Stimulated activated CD4-positive, alpha-beta T cell treated with anti-CD3 and anti-CD28 coated beads, Interleukin-12 subunit alpha, Interleukin-12 subunit beta, amount 100 ng/mL, for 4 hours (primary cell): Measurements from ENCODE around the gene SH3RF3.
"Not testable (repeated sequence)": the region's sequence is repeated elsewhere in the genome, so short reads cannot be mapped to it uniquely, and the experiment has no call there.

ENCODE experiments used
- DNase-seq: peaks from one replicate; pipeline ENCODE4 v3.0.0-alpha.2; 2020

SH3RF3 gene

DNA sequence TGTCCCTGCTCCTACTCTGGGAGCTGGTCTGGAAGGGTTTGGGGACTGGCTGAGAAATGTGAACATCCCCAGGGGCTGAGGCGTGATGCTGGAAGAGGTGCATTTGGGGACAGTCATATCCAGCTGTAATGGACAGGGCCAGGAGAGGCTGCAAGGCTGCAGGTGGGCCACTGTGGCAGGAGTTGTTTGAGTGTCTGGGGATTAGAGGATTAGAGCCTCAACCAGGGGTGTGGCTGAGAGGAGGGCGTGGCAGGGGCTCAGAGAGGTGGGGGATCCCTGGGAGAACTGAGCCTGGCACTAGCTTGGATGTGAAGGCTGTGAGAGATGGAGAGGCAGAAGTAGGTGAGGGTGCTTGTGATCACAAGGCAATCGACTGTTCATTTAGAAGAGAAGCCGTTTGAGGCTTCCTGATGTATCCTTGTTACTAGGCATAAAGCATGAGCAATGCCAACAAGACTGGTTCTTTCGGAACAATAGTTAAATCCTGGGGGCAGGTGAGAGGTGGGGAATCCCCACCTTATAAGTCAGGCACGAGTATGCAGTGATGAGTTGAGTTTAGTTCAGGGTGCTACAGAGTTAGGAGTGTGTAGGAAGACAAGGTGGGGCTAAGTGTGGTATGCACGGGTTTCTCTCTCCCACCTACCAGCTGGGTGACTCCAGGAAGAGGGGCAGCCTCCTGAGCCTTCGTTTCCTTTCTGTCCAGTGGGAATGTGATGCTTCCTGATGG, 31.9 kb downstream of the SH3RF3 start:
- DNase-seq: no peak

DNA sequence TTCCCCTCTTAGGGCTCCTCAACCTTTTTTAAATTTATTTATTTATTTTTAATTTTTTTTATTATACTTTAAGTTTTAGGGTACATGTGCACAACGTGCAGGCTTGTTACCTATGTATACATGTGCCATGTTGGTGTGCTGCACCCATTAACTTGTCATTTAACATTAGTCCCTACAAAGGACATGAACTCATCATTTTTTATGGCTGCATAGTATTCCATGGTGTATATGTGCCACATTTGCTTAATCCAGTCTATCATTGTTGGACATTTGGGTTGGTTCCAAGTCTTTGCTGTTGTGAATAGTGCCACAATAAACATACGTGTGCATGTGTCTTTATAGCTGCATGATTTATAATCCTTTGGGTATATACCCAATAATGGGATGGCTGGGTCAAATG, 33.4 kb downstream of the SH3RF3 start:
- DNase-seq: not testable (repeated sequence)

DNA sequence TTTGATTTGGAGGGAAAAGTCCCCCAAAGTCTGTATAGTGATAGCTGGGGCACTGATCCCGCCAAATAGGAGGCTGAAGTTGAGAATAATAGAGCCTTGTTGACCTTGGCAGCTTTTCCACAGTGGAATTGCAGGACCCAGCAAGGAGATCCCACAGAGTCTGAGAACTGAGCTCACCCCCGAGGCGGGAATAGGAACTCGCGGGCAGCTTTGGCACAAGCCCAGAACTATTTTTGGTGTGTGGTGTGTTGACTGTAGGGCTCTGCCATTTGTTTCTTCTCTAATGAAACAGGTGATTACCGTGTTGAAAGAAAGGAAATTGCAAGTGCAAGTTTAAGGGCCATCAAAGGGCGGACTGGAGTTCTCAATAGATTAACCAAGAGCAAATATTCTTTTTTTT, 34.0 kb downstream of the SH3RF3 start:
- DNase-seq: no peak

DNA sequence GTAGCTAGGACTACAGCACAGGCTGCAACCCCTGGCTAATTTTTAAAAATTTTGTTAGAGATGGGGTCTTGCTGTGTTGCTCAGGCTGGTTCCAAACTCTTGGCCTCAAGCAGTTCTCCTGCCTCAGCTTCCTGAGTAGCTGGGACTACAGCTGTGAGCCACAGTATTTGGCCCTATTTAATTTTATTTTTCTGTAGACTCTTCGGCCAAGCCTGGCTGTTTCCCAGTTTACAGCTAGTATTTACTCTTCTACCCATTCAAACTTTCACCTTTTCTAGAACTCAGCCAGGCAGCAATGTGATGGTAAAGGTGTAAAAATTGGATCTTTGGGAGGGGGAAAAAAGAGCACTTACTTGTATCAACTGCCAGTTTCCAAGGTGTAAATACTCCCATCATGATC, 35.3 kb downstream of the SH3RF3 start:
- no peak for DNase-seq

DNA sequence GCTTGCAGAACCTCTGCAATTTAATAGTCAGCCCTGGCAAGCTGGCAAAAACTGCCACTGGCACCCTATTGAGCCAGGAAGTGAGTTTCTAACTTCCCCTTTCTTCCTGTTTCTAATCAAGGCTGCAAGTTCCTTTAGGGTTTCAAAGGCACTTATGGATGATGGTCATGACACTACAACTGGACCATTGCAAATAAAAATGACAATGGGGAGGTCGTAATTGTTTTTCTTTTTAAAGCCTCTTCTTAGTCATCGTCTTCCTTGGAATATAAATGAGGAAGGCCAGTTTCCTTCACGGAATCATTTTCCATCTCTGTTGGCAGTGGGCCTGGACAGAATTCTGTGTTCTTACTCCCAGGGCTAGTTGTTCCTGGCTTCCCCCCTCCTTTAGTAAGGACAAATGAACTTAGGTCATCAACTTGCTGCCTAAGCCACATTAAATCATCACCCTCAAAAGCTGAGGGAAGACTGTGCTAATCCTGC, 35.8 kb downstream of the SH3RF3 start:
- no peak for DNase-seq

DNA sequence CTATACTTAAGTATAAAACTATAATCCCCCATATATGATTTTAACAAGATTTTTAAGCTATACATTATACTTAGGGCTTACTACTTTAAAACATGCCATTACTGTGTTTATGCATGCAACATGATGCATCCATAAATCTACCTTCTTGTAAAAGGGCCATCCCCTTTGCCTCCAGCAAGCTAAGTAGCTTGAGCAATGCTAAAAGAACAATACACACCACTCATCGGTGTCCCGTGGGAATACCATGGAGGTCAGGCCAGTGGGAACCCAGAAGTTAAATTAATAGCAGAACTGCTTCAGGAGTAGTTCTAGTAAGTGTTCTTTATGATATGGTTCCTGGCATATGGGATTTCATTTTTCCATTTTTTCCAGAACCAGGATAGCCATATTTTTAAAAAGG, 37.8 kb downstream of the SH3RF3 start:
- no peak for DNase-seq

DNA sequence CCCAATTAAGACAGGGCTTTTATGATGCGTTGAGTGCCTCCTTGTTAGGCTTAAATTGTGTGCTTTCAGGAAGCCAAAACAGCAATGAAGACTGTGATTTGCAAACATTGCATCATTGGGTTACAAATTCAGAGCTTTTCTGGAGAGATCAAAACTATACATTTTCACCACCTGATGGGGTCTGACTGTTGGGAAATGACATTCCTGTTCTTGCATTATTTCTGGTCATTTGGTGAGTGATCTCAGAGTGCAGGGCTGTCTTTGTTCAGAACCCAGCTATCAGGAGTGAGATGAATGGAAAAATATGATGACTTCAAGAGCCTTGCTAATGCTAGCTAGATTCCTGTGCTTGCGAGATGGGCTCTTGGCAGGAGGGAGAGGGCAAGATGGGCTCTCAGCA, 39.1 kb downstream of the SH3RF3 start:
- no peak for DNase-seq

DNA sequence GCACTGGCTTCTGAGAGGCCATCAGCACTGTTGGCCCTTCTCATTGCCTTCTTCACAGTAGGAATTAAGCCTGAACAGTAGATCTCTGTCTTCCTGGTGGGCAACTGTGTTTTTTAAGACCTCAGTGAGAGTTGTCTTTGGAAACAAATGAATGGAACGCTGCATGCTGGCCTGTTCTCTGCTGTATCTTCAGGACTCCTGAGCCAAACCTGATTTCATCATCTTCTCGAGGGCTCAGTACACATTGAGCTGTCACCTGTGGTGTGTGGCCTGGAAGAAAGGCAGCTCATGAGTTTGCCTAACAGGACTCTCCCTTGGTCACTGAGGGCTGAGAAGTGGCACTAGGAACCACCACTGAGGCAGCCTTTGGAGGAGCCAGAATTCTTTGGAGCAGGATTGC, 39.7 kb downstream of the SH3RF3 start:
- DNase-seq: no peak

DNA sequence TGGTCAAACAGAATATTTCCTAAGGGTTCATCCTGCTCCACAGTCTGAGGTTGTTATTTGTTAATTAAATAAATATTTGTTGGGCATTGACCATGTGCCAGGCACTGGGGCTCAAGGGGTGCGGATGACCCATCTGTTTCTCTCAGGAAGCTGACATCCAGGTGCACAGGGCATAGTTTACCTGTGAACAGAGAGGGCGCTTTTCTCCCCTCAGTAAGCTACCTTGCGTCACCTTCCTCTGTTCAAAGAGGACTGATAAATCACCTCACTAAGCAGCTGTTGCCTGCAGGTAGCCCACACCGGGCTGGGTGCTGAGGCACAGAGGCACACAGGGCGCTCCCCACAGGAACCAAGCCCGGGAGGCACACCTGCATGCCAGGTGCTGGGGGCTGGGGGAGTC, 41.6 kb downstream of the SH3RF3 start:
- no peak for DNase-seq

DNA sequence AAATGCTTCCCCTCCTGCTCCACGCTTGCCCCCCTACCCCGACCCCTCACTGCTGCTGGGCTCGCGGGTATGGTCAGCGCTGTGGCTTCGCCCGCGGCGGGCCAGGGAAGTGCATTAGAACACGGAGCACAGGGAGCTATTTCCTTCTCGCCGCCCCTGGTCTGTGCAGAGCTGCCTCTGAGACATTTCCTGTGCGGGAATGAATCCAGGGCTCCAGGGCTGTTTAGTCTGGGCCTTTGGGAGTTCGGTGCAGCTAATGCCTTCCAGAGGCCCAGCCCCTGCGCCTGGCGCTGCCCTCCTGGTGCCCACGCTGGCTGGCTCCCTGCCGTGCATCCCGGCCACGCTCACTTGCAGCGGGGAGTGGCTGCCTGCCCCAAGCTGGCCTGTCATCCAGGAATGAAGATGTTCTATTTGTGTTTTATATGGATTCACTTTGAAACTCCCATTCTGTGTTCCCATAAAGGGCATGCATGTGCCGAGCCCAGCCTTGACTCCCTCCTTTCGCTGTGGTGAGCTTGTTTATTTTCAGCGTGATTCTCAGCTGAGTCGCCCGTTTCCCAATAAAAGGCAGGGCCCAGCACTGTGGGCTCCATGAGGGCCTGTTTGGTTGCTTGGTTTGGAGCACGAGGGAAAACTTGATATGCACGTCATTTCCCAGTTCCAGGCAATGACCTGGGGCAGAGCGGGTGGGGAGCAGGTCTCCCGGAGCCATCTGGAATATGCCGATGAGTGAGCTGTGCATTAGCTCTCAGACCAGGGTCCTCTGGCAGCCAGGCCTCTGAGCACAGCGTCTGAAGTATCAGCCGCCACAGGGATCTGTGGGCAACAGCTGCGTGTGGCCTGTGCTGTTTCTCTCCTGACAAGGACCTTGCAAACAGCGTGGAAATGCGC, 42.7 kb downstream of the SH3RF3 start:
- DNase-seq: no peak

DNA sequence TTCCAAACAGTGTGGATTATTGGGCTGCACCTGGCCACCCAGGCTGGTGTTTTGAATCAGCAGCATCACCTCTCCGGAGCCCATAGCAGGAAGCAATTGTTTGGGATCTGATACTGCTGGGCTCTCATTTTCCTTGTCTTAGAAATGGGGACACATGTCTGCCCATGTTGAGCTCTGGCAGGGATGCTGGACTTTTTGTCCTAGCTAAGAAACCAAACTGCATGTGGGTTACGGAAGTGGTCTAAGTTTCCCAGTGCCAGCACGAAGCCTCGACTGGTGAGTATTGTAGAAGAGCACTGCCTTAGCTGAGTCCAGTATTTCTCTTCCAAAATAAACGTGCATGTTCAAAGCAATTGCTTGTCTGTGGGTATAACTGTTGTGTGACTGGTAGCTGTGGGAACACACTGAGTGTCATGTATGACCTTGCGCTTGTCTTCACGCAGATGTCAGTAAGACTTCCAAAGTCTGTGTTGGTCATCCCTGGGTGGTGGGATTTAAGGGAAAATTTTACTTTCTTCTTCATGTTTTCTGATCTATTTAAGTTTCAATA, 43.6 kb downstream of the SH3RF3 start:
- no peak for DNase-seq

DNA sequence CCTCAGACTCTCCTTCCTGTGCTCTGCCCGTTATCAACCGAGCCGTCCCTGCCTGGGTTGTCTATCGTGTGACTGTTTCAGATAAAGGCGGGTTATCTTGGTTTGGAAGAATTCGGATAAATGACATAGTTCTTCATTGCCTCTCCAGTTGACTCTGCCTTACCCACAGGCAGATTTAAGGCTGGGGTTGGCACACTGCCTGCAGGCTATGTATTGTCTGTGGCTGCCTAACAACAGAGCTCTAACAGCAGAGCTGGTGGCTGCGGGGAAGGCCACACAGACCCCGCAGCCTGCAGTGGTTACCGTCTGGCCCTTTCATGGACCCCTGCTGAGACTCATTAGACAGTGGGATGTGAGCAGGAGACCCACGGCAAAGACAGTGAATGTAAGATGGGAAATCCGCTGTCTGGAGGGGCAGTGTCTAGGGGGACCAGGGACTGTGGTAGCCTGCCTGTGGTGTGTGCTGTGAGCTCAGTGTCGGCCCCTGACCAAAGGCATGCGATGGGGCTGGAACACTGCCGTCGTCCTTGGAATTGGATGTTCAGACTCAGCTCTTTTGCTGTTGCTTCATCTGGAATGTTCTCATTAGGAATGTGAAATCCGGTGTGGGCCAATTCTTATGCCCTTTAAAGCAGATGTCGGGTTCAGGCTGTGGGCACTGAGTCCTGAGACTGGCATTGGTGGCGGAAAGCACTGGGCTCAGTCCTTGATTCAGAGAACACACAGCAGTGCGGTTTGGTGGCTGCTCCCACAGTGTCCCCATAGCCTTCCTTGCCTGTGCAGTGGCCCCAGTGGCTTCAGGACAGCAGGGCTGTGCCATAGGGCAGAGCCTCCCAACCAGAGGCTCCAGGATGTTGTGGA, 44.5 kb downstream of the SH3RF3 start:
- DNase-seq: no peak

DNA sequence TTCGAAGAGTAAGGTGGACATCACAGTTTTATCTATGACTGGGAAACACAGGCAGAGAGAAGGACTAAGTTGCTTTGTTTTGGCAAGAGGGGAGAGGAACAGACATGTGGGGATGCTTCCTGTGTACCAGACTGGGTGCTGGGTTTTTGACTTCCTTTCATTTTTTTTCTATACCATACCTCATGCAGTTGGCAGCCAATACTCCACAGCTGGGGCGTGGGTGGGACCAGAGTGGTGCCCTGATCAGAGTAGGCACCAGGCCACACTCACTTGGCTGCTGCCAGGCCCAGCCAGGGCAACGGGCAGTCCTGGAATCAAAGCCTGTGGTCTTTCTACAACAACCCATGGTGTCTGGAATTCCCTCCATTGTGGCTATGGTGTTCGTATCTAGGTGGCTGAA, 45.2 kb downstream of the SH3RF3 start:
- no peak for DNase-seq

DNA sequence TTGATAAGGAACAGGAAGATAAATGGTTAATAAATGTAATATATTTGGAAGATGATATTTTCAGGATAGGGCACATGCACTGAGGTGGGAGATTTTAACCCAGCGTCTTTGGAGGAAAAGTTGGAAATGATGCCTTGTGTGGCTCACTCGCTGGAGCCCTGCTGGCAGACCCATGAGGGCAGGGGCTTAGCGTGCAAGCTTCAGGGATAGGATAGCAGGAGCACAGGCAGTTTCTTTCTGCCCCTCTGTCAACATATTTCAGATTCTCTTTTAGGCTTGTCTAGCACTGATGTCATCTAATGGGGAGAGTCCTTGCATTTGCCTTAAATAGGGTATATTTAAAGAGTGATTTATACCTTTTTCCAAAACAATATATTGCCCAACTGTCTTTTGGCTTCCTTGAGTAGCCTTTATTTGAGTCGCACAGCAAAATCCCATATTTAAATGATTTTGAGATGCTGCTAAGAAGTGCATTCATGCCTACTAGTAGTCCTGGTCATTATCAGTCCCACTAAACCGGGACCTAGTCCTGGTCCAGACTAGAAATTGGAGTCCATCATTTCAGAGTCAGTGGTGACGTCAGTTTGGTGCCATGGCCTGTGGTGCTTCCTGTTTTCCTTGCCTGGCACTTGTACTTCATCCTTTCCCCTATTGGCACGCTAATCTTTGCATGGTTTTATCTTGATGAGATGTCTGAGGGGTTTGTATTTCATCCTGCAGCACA, 45.8 kb downstream of the SH3RF3 start:
- DNase-seq: no peak

DNA sequence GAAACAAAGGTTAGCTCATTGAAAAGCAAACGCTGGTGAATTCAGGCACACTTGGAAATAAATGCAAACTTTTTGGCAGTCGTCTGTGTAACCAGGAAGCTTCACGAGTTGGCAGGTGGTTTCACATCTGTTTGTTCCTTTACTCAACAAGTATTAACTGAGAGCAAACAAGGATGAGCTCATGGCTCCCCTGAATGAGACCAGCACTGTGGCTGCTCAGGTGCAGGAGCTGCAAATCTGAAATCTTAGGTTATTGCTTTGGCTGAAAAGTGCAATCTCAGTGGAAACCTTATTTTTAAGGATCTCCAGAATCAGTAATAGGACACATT, 46.3 kb downstream of the SH3RF3 start:
- no peak for DNase-seq

DNA sequence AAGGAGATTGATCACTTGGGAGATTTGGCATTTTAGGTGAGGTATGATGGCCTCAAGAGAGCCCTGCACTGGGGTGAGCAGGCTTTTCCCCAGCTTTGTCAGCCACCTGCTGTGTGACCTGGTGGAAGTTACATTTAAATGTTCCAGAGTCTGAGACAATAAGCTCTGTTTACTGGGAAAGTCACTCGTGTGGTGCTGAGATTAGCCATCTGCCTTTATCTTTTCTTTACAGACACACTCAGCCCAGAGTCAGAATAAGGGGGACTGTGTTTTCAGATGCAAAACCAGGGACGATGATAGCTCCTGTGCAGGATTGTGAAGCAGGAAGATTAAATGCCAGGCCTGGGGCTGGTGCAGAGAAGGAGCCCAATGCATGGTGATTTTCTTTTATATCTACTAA, 47.9 kb downstream of the SH3RF3 start:
- no peak for DNase-seq

DNA sequence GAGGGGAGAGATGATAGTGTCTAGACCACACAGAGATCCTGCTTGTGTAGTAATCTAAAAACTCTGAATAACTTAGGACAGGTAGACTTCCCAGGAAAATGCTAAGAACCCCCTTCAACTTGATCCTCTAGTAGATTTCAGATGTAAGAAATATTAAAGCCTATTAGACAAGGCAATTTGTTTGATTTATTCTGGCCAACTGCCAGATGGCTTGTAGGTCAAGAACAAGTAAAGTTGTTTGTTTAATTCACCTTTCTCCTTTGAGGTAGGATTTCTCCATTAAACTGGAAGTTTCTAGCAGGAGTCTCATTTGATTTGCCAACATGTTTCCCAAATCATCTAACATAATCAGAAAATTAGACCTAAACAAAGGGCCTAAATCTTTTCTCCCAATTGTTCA, 48.6 kb downstream of the SH3RF3 start:
- DNase-seq: no peak

DNA sequence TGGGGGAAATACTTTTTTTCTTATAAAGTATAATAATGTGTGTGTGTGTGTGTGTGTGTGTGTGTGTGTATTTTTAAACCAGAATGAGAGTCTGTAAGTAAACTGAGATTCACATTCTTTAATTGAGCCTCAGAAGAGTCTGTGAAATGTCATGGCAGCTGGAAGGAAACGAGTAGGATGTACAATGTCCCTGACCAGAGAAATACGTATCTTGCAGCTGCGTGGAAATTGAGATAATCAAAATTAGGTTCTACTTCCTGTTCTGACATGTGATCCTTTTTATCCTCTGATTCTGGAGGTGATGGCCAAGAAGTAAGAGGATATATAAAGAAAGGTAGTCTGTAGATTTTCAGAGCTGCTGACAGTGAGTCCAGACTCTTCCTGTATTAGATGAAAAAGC, 50.0 kb downstream of the SH3RF3 start:
- no peak for DNase-seq

DNA sequence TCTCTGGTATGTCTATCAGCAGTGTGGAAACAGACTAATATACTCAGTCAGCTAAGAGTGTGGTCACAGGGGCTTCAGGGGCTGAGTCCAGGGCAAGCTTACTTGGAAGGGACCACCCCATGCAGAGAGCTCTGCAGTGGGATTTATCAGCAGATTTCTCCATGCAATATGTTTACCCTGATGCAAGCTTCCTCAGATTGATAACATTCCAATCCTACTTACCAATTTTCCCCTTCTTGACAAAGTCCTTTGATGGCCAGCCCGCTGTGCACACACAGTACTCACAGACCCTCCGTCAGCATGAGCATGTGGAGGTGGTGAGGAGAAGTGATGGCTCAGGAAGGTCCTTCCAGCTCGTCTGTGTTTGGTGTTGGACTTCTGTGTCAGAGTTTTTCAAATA, 51.8 kb downstream of the SH3RF3 start:
- DNase-seq: no peak

DNA sequence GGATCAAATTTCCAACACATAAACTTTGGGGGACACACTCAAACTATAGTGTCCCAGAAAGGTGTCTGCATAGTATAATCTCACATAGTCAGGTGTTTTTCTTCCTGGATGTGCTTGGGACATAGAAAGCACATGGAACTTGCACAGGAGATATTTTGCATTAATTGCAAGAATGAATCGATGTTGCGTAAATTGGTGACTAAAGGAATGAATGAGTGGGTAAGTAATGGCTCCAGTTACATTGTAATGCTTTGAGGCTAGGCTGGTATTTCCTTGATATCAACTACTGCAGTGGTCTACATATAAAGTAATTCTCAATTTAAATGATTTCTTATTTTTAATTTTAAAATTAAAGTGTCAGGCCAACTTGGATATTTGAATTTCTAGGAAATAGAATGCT, 53.4 kb downstream of the SH3RF3 start:
- DNase-seq: no peak

DNA sequence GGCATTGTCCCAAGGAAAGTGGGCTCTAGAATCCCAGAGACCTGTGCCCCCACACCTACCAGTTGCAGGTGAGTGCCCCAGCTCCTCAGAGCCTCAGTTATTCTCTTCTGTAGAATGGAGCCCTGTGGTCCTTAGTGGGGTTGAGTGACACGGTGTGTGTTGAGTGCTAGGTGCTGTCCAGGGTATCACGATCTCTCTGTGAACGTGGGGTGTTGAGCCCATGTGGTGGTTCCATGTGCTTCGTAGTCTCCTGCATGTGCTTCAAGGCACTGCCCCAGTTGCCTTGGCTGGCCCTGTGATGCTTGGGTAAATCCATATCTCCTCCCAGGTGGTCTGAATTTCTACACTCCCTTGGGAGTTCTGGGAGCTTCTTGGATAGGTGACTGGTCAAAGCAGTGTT, 54.9 kb downstream of the SH3RF3 start:
- no peak for DNase-seq

DNA sequence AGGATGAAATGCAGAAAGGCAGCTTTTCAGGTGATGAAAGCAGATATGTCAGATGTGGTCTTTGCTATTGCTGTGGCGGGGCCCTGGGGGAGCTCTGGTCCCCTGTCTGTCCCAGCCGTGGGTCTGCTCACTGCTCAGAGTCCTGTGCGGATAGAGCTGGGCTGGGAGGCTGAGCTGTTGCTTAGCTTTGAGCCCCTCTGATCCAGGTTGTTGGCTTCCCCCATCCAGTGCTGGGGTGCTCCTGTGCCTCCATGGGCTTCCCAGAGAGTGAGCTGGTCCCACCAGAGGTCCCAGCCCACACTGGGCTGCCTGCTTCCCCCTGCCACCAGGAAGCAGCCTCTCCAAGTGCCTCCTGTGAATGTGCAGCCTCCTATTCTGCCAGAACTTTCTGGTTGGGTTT, 55.4 kb downstream of the SH3RF3 start:
- no peak for DNase-seq

DNA sequence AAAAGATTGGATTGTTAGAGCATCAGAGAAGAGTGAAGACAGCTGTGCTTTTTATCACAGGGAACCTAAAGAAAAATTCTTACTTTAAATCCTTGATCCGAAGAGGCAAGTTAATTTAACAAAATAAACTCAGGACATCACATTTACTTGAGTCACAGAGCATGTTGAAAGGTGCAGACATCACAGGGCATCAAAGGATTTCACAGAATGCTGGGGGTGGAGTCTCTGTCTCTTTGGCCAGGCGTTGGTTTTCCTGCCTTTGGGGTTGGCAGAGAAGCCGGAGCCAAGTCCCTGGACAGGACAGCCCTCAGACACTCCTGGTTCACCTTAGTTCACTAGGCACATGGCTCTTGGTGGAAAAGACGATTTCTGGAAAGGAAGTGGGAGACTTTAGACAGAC, 56.3 kb downstream of the SH3RF3 start:
- DNase-seq: no peak
